HEK293 (cell line): ENCODE data around the gene GPR84.

Source experiments
- ATF2 ChIP-seq: fragments of 450-650 bp; formaldehyde crosslinking; IDR thresholded peaks from 2 replicates; pipeline ENCODE4 v1.5.1; 2016; ENCODE audit warnings: missing biosample characterization, missing genetic modification characterization, low read depth
- ZNF211 ChIP-seq: fragments of 450-650 bp; formaldehyde crosslinking; IDR thresholded peaks from 2 replicates; pipeline ENCODE4 v1.5.1; 2016; ENCODE audit warnings: low read depth, missing biosample characterization, missing genetic modification characterization
- ZNF707 ChIP-seq: fragments of 450-650 bp; formaldehyde crosslinking; IDR thresholded peaks from 2 replicates; pipeline ENCODE4 v1.5.1; 2016; ENCODE audit warnings: missing biosample characterization, missing genetic modification characterization

DNA sequence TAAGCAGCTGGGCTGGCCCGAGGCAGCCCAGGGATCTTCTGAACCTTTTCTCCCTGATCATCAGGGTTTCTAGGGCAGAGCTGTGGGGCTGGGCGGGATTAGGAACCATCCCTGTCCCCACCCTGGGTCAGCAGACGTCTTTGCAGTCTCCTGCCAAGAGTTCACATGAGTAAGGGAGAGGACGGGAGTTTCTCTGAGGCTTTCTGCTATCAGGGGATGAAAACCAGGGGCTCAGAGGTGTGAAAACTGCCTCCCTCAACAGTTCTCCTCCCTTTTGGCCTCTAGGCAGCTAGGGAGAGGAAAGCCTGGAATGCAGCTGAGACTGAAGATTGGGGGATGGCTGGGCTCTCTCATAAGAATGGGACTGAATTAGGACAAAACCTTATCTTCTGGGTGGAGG, 12.3 kb upstream of the GPR84 start:
- TF ChIP-seq ZNF211 (tag by site-specific recombination) (no peak), ATF2 (tag by site-specific recombination) (no peak), ZNF707 (tag by site-specific recombination) (no peak)
